Endothelial cell (in vitro differentiated cells): Measurements from ENCODE around the gene IFITM5. TPM values are rescaled to one million over a fixed set of nuclear protein-coding genes. Genes with fewer than 3 reads are reported as not detected.
"Not testable (repeated sequence)": the region's sequence is repeated elsewhere in the genome, so short reads cannot be mapped to it uniquely, and the experiment has no call there.

Experiments
- DNase-seq: peaks from one replicate; pipeline ENCODE4 v3.0.0; 2021; ENCODE audit warnings: low spot score
- H3K27ac Mint-ChIP-seq: one replicate; pipeline ENCODE4 v1.8.0; 2021; ENCODE audit warnings: mixed read lengths, inconsistent platforms; ENCODE audit not compliant: unreplicated experiment
- H3K27me3 Mint-ChIP-seq: one replicate; pipeline ENCODE4 v1.8.0; 2021; ENCODE audit warnings: mild to moderate bottlenecking, moderate library complexity, mixed read lengths, inconsistent platforms; ENCODE audit not compliant: unreplicated experiment
- H3K36me3 Mint-ChIP-seq: one replicate; pipeline ENCODE4 v1.8.0; 2021; ENCODE audit warnings: mild to moderate bottlenecking, low read depth, mixed read lengths, inconsistent platforms; ENCODE audit not compliant: unreplicated experiment
- H3K4me1 Mint-ChIP-seq: one replicate; pipeline ENCODE4 v1.8.0; 2021; ENCODE audit warnings: mild to moderate bottlenecking, mixed read lengths, inconsistent platforms; ENCODE audit not compliant: unreplicated experiment
- H3K4me3 Mint-ChIP-seq: one replicate; pipeline ENCODE4 v1.8.0; 2021; ENCODE audit warnings: mild to moderate bottlenecking, mixed read lengths, inconsistent platforms; ENCODE audit not compliant: unreplicated experiment
- H3K9me3 Mint-ChIP-seq: one replicate; pipeline ENCODE4 v1.8.0; 2021; ENCODE audit warnings: mixed read lengths, inconsistent platforms; ENCODE audit not compliant: unreplicated experiment
- CTCF ChIP-seq: fragments of 200-600 bp; sonication (generic); IDR thresholded peaks from one replicate; pipeline ENCODE4 v1.5.0; 2021; ENCODE audit warnings: antibody characterized with exemption; ENCODE audit not compliant: unreplicated experiment
- total RNA-seq: library from RNA; stranded (reverse); fragmentation: NEBNext Ultra II Directional; extraction: Animal tissue kit (Norgen Biotek cat#: 25700); gene quantifications from one replicate; pipeline ENCODE4 v1.2.1, GENCODE V29; 2021; ENCODE audit not compliant: unreplicated experiment

IFITM5 gene
- total RNA-seq, 1 donor from 2014 or later, result not detected

- H3K9me3 Mint-ChIP-seq, result no peaks in the 10 kb centered on the region
- no peak overlapping the region for H3K4me3 Mint-ChIP-seq
- no peak for DNase-seq
- no peaks in the 10 kb centered on the region for H3K27me3 Mint-ChIP-seq
- H3K36me3 Mint-ChIP-seq, result no peaks in the 10 kb centered on the region
- peaks cover 28% of the 10 kb centered on the region for H3K4me1 Mint-ChIP-seq
- TF ChIP-seq CTCF, result no peak
- H3K27ac Mint-ChIP-seq, result peak overlapping the region; percentile 79
Observed at GRCh38 chr11:335779-336658, 36.7 kb upstream of the IFITM5 start.

GRCh38 chr11:334264-334994 lies 35.1 kb upstream of the IFITM5 start:
- Mint-ChIP-seq H3K27me3 (no peaks in the 10 kb centered on the region), H3K36me3 (no peaks in the 10 kb centered on the region), H3K9me3 (no peaks in the 10 kb centered on the region), H3K27ac (no peak overlapping the region), H3K4me3 (no peak overlapping the region), H3K4me1 (peaks cover 32% of the 10 kb centered on the region)
- TF ChIP-seq CTCF, result no peak
- DNase-seq, result no peak

- H3K4me3 Mint-ChIP-seq, DNase-seq, H3K27me3 Mint-ChIP-seq, H3K36me3 Mint-ChIP-seq, H3K9me3 Mint-ChIP-seq: not testable (repeated sequence)
- Mint-ChIP-seq H3K27ac (peak overlapping the region; percentile 2), H3K4me1 (peaks cover 37% of the 10 kb centered on the region)
Observed at GRCh38 chr11:333616-334263, 34.4 kb upstream of the IFITM5 start.

- no peak overlapping the region for H3K27ac Mint-ChIP-seq
- no peaks in the 10 kb centered on the region for H3K27me3 Mint-ChIP-seq
- peaks cover 37% of the 10 kb centered on the region for H3K4me1 Mint-ChIP-seq
- no peaks in the 10 kb centered on the region for H3K9me3 Mint-ChIP-seq
- DNase-seq, result no peak
- no peak overlapping the region for H3K4me3 Mint-ChIP-seq
- no peak for TF ChIP-seq CTCF
- H3K36me3 Mint-ChIP-seq, result no peaks in the 10 kb centered on the region
Observed at GRCh38 chr11:332651-333480, 33.5 kb upstream of the IFITM5 start.
